ENCODE results near the gene ISG20. TPM values are rescaled to one million over a fixed set of nuclear protein-coding genes. Genes with fewer than 3 reads are reported as not detected.
"Not testable (repeated sequence)": the region's sequence is repeated elsewhere in the genome, so short reads cannot be mapped to it uniquely, and the experiment has no call there.

Gene ISG20
- polyA plus RNA-seq, 1 experiment, result 4.2 TPM

DNA sequence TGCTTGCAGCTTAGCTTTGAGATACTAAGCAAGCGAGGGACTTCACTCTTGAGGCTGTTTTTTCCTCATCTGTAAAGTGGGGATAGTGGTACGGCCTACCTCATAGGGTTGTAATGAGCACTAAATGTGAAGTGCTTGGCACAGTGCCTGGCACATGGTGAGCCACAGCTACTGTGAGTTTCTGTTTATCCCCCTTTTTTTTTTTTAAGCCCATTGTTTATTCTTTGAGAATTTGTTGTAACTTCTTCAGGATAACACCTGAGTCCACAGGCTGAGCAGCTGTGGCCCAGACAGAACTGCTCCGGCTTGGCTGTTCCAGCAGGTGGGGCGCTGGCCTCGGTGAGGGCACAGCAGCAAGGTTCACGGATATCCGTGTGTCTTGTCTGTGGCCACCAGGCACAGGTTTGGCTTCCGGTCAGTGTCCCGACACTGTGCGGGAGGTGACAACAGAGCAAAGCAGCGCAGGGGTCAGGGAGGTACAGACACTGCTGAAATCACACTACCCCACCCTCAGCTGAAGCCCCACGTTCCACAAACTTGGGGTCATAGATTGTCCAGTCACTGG lies 7.3 kb upstream of the ISG20 start:
- TF ChIP-seq, protein P1, sequence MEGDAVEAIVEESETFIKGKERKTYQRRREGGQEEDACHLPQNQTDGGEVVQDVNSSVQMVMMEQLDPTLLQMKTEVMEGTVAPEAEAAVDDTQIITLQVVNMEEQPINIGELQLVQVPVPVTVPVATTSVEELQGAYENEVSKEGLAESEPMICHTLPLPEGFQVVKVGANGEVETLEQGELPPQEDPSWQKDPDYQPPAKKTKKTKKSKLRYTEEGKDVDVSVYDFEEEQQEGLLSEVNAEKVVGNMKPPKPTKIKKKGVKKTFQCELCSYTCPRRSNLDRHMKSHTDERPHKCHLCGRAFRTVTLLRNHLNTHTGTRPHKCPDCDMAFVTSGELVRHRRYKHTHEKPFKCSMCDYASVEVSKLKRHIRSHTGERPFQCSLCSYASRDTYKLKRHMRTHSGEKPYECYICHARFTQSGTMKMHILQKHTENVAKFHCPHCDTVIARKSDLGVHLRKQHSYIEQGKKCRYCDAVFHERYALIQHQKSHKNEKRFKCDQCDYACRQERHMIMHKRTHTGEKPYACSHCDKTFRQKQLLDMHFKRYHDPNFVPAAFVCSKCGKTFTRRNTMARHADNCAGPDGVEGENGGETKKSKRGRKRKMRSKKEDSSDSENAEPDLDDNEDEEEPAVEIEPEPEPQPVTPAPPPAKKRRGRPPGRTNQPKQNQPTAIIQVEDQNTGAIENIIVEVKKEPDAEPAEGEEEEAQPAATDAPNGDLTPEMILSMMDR (IDR thresholded peaks at IDR 0.05; ENCODE audit: insufficient read depth, low read depth, low read length), result no peak
- CTCF ChIA-PET, result interaction anchor here (1.6 to 6.2 kb wide), 2 partner anchors 7 to 247 kb away, joined by 6 to 24 read pairs; no protein-coding TSS in a partner anchor
- POLR2A ChIA-PET, result no interaction called here
- no peak for DNase-seq (ENCODE audit: low read depth)
- Histone ChIP-seq H3K4me3 (ENCODE audit: low read depth, low read length) (no peak overlapping the region), H3K36me3 (ENCODE audit: control insufficient read depth, insufficient read depth, low read length) (peaks cover 36% of the 10 kb centered on the region), H3K27me3 (ENCODE audit: control insufficient read depth, insufficient read depth, low read length) (no peaks in the 10 kb centered on the region)

DNA sequence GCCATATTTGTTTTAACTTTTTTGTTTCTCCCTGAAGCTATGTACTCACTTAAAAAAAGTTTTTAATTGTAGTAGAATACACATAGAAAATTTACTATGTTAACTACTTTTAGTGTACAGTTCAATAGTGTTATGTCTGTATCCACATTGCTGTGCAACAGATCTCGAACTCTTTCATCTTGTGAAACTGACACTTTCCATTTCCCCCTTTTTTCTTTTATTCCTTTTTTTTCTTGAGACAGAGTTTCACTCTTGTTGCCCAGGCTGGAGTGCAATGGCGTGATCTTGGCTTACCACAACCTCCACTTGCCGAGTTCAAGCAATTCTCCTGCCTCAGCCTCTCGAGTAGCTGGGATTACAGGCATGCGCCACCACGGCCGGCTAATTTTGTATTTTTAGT lies 6.0 kb upstream of the ISG20 start:
- DNase-seq (ENCODE audit: low read depth), result not testable (repeated sequence)
- CTCF ChIA-PET, result interaction anchor here (0.6 to 6.2 kb wide), 4 partner anchors 9 to 259 kb away, joined by 3 to 24 read pairs (median 4); no protein-coding TSS in a partner anchor

GRCh38 chr15:88634449-88634848 lies 4.4 kb upstream of the ISG20 start:
- TF ChIP-seq, protein P1 (IDR thresholded peaks at IDR 0.05; ENCODE audit: insufficient read depth, low read depth, low read length), result no peak
- H3K36me3 ChIP-seq (ENCODE audit: control insufficient read depth, insufficient read depth, low read length), result peaks cover 18% of the 10 kb centered on the region
- DNase-seq (ENCODE audit: low read depth), result no peak
- POLR2A ChIA-PET, result no interaction called here
- H3K4me3 ChIP-seq (ENCODE audit: low read depth, low read length), result no peak overlapping the region
- CTCF ChIA-PET, result interaction anchor here (1.5 to 6.2 kb wide), 2 partner anchors 10 to 20 kb away, joined by 3 to 24 read pairs; no protein-coding TSS in a partner anchor
- no peaks in the 10 kb centered on the region for H3K27me3 ChIP-seq (ENCODE audit: control insufficient read depth, insufficient read depth, low read length)

More for the DNA sequence above, 6.0 kb upstream of the ISG20 start:
- peaks cover 31% of the 10 kb centered on the region for H3K36me3 ChIP-seq (ENCODE audit: control insufficient read depth, insufficient read depth, low read length)
- H3K27me3 ChIP-seq (ENCODE audit: control insufficient read depth, insufficient read depth, low read length); H3K4me3 ChIP-seq (ENCODE audit: low read depth, low read length); POLR2A ChIA-PET: not testable (repeated sequence)

GRCh38 chr15:88635318-88635717 lies 3.5 kb upstream of the ISG20 start:
- no peak for DNase-seq (ENCODE audit: low read depth)
- Histone ChIP-seq H3K4me3 (ENCODE audit: low read depth, low read length) (no peak overlapping the region), H3K27me3 (ENCODE audit: control insufficient read depth, insufficient read depth, low read length) (no peaks in the 10 kb centered on the region), H3K36me3 (ENCODE audit: control insufficient read depth, insufficient read depth, low read length) (peaks cover 9% of the 10 kb centered on the region)
- CTCF ChIA-PET, result interaction anchor here (1.5 to 6.2 kb wide), 2 partner anchors 8 to 11 kb away, joined by 3 to 24 read pairs; no protein-coding TSS in a partner anchor
- POLR2A ChIA-PET, result no interaction called here
- TF ChIP-seq, protein P1 (IDR thresholded peaks at IDR 0.05; ENCODE audit: insufficient read depth, low read depth, low read length), result no peak

- POLR2A ChIA-PET, result no interaction called here
These were observed 2.8 kb upstream of the ISG20 start for GRCh38 chr15:88636050-88636449.

More at GRCh38 chr15:88636050-88636449, 2.8 kb upstream of the ISG20 start:
- CTCF ChIA-PET, result interaction anchor here (1.5 to 6.2 kb wide), 2 partner anchors 9 to 12 kb away, joined by 3 to 24 read pairs; no protein-coding TSS in a partner anchor
- H3K27me3 ChIP-seq (ENCODE audit: control insufficient read depth, insufficient read depth, low read length), result no peaks in the 10 kb centered on the region
- DNase-seq (ENCODE audit: low read depth), result no peak
- no peak overlapping the region for H3K4me3 ChIP-seq (ENCODE audit: low read depth, low read length)
- TF ChIP-seq, protein P1 (IDR thresholded peaks at IDR 0.05; ENCODE audit: insufficient read depth, low read depth, low read length), result no peak
- peaks cover 4% of the 10 kb centered on the region for H3K36me3 ChIP-seq (ENCODE audit: control insufficient read depth, insufficient read depth, low read length)

All from BJ (cell line).